ENCODE data around the gene RICTOR.

GRCh38 chr5:39073767-39074016 is 507 bp downstream of the RICTOR start:
- TF ChIP-seq CTCF (conservative IDR thresholded peaks at IDR 0.05) (no peak), ZFX (IDR thresholded peaks at IDR 0.05) (no peak)

All from C4-2B (cell line).